M059J (cell line): ENCODE measurements around the gene ALDH8A1. TPM values are rescaled to one million over a fixed set of nuclear protein-coding genes. Genes with fewer than 3 reads are reported as not detected.
A peak's percentile ranks its signal among the peaks of the same experiment; 100 is the strongest.

Experiments
- DNase-seq: peaks from one replicate; pipeline ENCODE4 v3.0.0-alpha.2; 2012; ENCODE audit warnings: low read depth
- total RNA-seq: library from RNA; depleted of rRNA; stranded (reverse); fragments of >200 nt; shearing (Covaris generic); gene quantifications from 2 replicates; pipeline ENCODE4 v1.2.3, GENCODE V29; 2014

ALDH8A1 gene
- total RNA-seq, 1 experiment from 2014 or later: not detected

GRCh38 chr6:134951494-134952263 lies 1.8 kb upstream of the ALDH8A1 start:
- DNase-seq: no peak

GRCh38 chr6:134950482-134950881 lies 581 bp upstream of the ALDH8A1 start:
- DNase-seq: no peak

- DNase-seq: no peak
Observed at GRCh38 chr6:134948691-134949090, 1.2 kb downstream of the ALDH8A1 start.

DNA sequence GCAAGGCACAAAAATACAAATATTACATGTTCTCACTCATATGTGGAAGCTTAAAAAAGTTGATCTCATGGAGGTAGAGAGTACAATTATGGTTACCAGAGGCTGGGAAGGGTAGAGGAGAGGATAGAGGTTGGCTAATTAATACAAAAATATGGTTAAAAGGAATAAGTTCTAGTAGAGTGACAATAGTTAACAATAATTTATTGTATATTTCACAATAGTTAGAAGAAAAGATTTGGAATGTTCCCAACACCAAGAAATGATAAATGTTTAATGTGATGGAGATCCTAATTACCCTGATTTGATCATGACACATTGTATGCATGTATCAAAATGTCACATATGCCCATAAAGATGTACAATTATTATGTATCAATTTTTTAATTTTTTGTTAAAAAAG lies 1.8 kb downstream of the ALDH8A1 start:
- no peak for DNase-seq

DNA sequence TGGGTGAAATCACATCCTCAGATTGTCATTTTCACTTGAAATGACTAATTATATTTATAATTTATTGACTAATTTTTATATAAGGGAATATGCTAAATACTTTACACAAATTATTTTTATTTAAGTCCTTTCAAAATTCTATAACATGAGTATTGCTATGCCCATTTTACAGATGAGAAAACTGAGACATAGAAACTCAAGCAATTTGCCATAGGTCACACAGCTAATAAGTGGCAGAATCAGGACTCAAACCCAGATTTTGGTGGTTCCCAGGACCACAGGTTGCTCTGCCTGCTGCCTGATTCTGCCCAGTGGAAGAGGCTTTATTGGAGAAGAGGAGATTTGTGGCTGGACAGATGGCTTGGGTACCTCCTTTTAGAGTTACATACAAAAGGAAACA lies 4.9 kb downstream of the ALDH8A1 start:
- DNase-seq: no peak

DNA sequence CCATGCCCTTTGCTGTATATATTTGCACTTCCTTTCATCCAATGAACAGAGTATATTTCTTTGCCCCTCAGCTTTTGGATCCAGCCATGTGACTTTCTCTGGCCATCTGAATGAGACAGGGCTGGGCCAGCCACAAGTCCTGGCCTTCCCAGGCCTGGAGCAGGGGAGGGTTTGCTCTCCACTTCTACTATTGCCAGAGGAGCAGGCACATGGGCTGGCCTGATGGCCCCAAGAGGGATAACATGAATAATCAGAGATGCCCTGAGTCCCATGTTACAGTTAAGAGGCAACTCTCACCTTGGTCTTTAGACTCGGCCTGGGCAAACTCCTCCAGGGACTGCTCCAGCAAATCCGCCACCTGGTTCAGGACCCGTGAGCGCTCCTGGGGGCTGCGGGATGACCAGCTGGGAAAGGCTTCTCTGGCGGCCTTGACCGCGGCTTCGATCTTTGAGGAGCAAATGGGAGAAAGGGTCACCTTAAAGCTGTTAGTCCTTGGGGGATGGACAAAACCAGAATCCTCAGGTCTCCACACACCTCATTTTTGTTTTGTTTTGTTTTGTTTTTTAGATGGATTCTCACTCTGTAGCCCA lies 6.3 kb downstream of the ALDH8A1 start:
- DNase-seq: no peak

- DNase-seq: no peak
Observed at GRCh38 chr6:134938896-134939295, 11.0 kb downstream of the ALDH8A1 start.

DNA sequence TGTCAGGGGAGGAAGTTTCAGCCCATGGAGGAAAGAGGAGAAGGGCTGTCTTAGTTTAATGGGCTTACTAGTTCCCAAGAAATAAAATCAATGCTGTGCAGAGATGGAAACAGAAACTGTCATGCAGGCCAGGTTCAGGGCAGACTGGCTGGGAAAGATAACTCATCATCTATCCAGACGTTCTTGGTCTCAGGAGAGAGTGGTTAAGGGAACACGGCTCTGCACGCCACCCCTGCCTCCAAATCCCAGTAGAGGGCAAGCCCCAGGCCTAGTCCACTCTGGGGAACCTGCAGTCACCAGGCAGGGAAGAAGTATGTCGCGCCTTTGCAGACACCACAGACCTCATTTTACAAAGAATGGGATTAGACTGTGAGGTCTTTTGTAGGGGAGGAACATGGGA lies 12.5 kb downstream of the ALDH8A1 start:
- DNase-seq: peak; percentile 45

DNA sequence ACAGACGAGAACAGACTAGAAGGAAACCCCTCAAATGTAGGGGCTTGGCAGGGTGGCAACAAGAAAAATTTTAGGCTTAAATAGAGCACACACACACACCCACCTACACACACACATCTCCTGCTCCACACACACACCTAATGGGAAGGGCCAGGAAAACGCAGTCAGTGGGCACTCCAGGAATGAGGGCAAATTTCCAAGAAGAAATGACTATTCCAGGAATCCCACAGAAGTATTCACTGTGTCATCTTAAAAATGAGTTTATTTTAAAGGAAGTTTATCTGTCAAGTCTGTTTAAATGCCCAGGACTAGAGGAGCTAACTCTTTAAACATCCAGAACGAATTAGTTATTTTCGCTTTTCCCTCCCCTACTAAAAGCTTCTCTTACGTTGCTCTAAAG lies 13.0 kb downstream of the ALDH8A1 start:
- DNase-seq: peak; percentile 87

- no peak for DNase-seq
Observed at GRCh38 chr6:134936476-134936875, 13.4 kb downstream of the ALDH8A1 start.

- DNase-seq: peak; percentile 53
Observed at GRCh38 chr6:134934793-134935485, 15.0 kb downstream of the ALDH8A1 start.

DNA sequence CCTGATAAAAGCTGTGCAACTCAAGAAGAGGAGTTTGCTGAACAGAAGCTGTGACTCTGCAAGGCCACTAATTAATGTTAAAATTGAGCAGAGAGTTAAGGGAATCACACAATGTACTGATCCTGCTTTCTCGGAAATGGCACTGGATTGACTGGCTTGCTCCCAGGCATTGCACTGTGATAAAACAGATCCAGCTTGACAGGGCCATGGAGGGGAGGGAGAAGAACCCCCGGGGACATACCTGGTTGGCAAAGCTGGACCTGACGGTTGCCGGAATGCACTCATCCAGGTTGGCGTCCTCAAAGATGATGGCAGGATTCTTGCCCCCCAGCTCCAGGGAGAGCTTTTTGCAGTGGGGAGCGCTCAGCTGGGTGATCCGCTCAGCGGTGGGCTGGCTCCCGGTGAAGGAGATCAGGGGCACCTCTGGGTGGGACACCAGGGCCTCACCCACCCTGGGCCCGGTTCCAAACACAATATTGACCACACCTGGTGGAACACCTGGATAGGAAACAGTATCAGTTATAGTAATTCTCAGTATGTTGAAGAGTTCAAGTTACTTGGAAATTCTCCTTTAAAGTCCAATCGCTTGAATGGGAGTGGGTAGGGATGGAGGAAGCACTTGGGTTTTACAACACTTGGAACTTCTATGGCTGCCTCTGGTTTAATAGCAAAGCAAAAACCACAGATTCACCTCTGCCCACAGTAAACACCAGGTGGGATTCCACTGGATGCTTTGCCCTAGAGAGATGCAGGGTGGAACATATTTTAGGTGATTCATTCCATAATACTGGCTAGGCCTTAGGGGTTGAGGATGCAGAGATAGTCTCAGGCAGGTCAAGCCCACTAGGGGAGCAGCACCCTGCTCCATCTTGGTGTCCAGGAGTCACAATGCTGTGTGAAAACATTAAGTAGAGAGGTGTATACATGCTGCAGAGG lies 17.1 kb downstream of the ALDH8A1 start:
- DNase-seq: no peak

GRCh38 chr6:134932098-134932497 lies 17.8 kb downstream of the ALDH8A1 start:
- DNase-seq: no peak

DNA sequence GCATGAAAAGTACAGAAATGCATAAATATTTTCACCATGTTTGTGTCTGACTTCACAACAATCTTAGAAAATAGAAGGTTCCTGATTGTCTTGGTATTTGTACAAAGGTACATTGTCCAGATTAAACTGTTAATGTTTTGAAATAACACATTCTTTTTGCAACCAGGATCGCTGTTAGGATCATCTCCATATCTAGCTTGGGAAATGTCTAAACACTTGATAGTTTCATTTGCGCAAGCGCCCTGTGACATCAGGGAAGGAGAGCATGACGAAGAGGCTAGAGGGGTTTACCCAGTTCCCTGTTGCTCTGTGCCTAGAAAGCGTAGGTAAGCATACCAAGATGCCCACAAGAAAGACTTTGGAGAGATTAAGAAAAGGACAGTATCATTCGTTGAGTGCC lies 19.4 kb downstream of the ALDH8A1 start:
- DNase-seq: no peak

GRCh38 chr6:134928151-134928900 lies 21.6 kb downstream of the ALDH8A1 start:
- no peak for DNase-seq

DNA sequence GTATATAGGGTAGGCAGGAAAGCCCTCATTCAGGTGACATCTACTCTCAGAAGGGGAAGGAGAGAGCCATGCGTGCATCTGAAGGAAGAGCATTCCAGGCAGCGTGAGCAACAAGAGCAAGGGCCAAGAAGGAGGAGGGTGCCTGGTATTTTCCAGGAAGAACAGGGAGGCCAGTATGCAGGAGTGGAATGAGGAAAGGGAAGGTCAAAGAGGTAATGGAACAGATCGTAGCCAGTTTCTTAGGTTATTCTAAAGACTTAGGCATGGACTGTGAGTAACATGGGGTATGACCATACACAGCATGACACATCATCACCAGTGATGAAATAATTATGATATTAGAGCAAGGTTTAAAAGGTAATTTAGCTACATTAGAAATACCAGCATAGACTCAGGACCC lies 24.1 kb downstream of the ALDH8A1 start:
- DNase-seq: no peak

DNA sequence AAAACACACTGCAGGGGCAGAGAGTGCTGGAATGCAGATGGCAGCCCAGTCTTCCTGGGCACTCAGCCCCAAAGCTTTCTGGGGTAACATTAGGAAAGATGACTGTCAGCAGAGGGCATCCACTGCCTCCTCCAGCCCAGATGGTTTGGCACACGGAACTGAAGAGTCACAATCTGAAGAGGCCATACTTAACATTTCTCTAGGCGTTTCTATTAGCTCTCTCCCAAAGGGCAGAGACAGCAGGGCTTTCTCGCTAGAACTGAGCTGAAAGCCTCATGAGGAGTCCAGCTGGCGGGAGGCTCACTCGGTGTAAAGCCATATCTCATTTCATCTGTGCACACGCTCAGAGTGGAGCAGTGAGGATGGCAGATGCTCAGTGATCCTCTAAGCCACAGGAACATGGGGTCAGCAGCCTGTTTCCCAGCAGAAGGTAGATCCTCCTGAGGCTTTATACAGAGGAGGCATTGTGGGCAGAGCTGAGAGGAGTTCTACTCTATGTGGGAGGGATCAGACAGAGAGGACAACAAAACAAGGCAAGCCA lies 28.1 kb downstream of the ALDH8A1 start:
- DNase-seq: no peak

GRCh38 chr6:134921276-134921675 lies 28.6 kb downstream of the ALDH8A1 start:
- no peak for DNase-seq

- DNase-seq: no peak
Observed at GRCh38 chr6:134920422-134920821, 29.5 kb downstream of the ALDH8A1 start.

DNA sequence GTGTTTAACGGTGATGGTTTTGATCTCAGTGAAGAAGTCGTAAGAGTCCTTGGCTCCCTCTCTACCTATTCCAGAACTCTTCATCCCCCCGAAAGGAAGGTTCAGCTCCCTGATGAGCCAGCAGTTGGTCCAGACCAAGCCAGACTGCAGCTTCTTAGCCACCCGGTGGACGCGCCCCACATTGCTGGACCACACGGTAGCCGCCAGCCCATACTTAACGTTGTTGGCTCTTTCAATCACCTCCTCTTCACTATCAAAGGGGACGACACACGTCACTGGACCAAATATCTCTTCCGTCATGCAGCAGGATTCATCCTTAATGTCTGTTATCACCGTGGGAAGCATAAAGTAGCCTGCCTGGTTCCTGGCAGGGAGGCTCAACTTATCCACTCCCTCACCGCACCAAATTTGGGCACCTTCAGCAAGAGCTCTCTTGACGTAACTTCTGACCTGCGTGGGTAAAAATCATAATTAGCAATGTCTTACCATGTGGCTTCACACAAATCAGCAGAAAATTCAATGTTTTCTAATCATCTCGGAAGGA lies 31.4 kb downstream of the ALDH8A1 start:
- no peak for DNase-seq

- DNase-seq: peak; percentile 88
Observed at GRCh38 chr6:134911547-134911946, 38.4 kb downstream of the ALDH8A1 start.
